ENCODE data around the gene CUL3. TPM values are rescaled to one million over a fixed set of nuclear protein-coding genes. Genes with fewer than 3 reads are reported as not detected.
"Not testable (repeated sequence)": the region's sequence is repeated elsewhere in the genome, so short reads cannot be mapped to it uniquely, and the experiment has no call there.

CUL3 gene
- total and polyA plus RNA-seq, 4 donors, result 33.6 to 72.4 (median 59.2) TPM

- peak; percentile 71 to 84 for DNase-seq
- H3K27ac ChIP-seq (ENCODE audit: low read depth in 1 of 2, low read length in 2 of 2), result peak overlapping the region; percentile 81 to 85
- 0% methylated on average over 62 of the region's 62 CpGs; no CpG with 5 or more reads in 1 of the 2 donors for WGBS, 2 donors
- peaks cover 0 to 2% of the 10 kb centered on the region in 2 donors for H3K4me1 ChIP-seq (ENCODE audit: control insufficient read depth in 1 of 2, insufficient read depth in 2 of 2, low read length in 2 of 2)
- no peaks in the 10 kb centered on the region for H3K36me3 ChIP-seq (ENCODE audit: control insufficient read depth in 1 of 2, insufficient read depth in 2 of 2, low read length in 1 of 2)
- H3K9me3 ChIP-seq (ENCODE audit: control insufficient read depth, low read length), result no peaks in the 10 kb centered on the region
- intact Hi-C loops (cut with DNase I), result loop anchor here (10.0 kb wide), 2 partner anchors 60 to 100 kb away; no protein-coding TSS in a partner anchor
- no peak for ATAC-seq (ENCODE audit: low FRiP score)
- H3K4me3 ChIP-seq (ENCODE audit: low read length in 2 of 2), result peak overlapping the region; percentile 86 to 95
- no peaks in the 10 kb centered on the region for H3K27me3 ChIP-seq (ENCODE audit: control insufficient read depth in 1 of 2, insufficient read depth in 2 of 2, low read length in 1 of 2)
Measured at GRCh38 chr2:224584785-224585210, 365 bp downstream of the CUL3 start.

GRCh38 chr2:224584111-224584784 is 915 bp downstream of the CUL3 start:
- 1% methylated on average over 42 to 50 of the region's 50 CpGs for WGBS, 2 donors
- H3K4me3 ChIP-seq (ENCODE audit: low read length in 2 of 2), result peak overlapping the region; percentile 86 to 95
- H3K36me3 ChIP-seq (ENCODE audit: control insufficient read depth in 1 of 2, insufficient read depth in 2 of 2, low read length in 1 of 2), result no peaks in the 10 kb centered on the region
- no peaks in the 10 kb centered on the region for H3K9me3 ChIP-seq (ENCODE audit: control insufficient read depth, low read length)
- peak overlapping the region in 1 of 2 donors; percentile 52 for H3K27ac ChIP-seq (ENCODE audit: low read depth in 1 of 2, low read length in 2 of 2)
- peak in 1 of 2 donors; percentile 57 for DNase-seq
- no peaks in the 10 kb centered on the region for H3K27me3 ChIP-seq (ENCODE audit: control insufficient read depth in 1 of 2, insufficient read depth in 2 of 2, low read length in 1 of 2)
- intact Hi-C loops (cut with DNase I), result loop anchor here (10.0 kb wide), 2 partner anchors 59 to 99 kb away; no protein-coding TSS in a partner anchor
- no peak for ATAC-seq (ENCODE audit: low FRiP score)
- H3K4me1 ChIP-seq (ENCODE audit: control insufficient read depth in 1 of 2, insufficient read depth in 2 of 2, low read length in 2 of 2), result peaks cover 0 to 5% of the 10 kb centered on the region in 2 donors

GRCh38 chr2:224583033-224583432 is 2.1 kb downstream of the CUL3 start:
- WGBS, 2 donors, result 96 to 97% methylated on average over 14 of the region's 14 CpGs
- not testable (repeated sequence) for DNase-seq; H3K27me3 ChIP-seq (ENCODE audit: control insufficient read depth in 1 of 2, insufficient read depth in 2 of 2, low read length in 1 of 2); ATAC-seq (ENCODE audit: low FRiP score); H3K36me3 ChIP-seq (ENCODE audit: control insufficient read depth in 1 of 2, insufficient read depth in 2 of 2, low read length in 1 of 2); H3K27ac ChIP-seq (ENCODE audit: low read depth in 1 of 2, low read length in 2 of 2); H3K4me1 ChIP-seq (ENCODE audit: control insufficient read depth in 1 of 2, insufficient read depth in 2 of 2, low read length in 2 of 2); H3K9me3 ChIP-seq (ENCODE audit: control insufficient read depth, low read length)
- peak overlapping the region in 1 of 2 donors; percentile 86 for H3K4me3 ChIP-seq (ENCODE audit: low read length in 2 of 2)
- intact Hi-C loops (cut with DNase I), result loop anchor here (10.0 kb wide), 2 partner anchors 58 to 98 kb away; no protein-coding TSS in a partner anchor

GRCh38 chr2:224580248-224580647 is 4.9 kb downstream of the CUL3 start:
- H3K27me3 ChIP-seq (ENCODE audit: control insufficient read depth in 1 of 2, insufficient read depth in 2 of 2, low read length in 1 of 2), result no peaks in the 10 kb centered on the region
- ATAC-seq (ENCODE audit: low FRiP score), result no peak
- no peak overlapping the region for H3K27ac ChIP-seq (ENCODE audit: low read depth in 1 of 2, low read length in 2 of 2)
- no peaks in the 10 kb centered on the region for H3K9me3 ChIP-seq (ENCODE audit: control insufficient read depth, low read length)
- H3K4me3 ChIP-seq (ENCODE audit: low read length in 2 of 2), result no peak overlapping the region
- no peaks in the 10 kb centered on the region for H3K36me3 ChIP-seq (ENCODE audit: control insufficient read depth in 1 of 2, insufficient read depth in 2 of 2, low read length in 1 of 2)
- 91 to 93% methylated on average over 12 of the region's 12 CpGs for WGBS, 2 donors
- peaks cover under 1 to 13% of the 10 kb centered on the region in 2 donors for H3K4me1 ChIP-seq (ENCODE audit: control insufficient read depth in 1 of 2, insufficient read depth in 2 of 2, low read length in 2 of 2)
- intact Hi-C loops (cut with DNase I), result loop anchor here (10.0 kb wide), 2 partner anchors 55 to 95 kb away; no protein-coding TSS in a partner anchor
- no peak for DNase-seq

- H3K27me3 ChIP-seq (ENCODE audit: control insufficient read depth in 1 of 2, insufficient read depth in 2 of 2, low read length in 1 of 2), result no peaks in the 10 kb centered on the region
- no peak overlapping the region for H3K27ac ChIP-seq (ENCODE audit: low read depth in 1 of 2, low read length in 2 of 2)
- DNase-seq (no peak), ATAC-seq (ENCODE audit: low FRiP score) (no peak)
- intact Hi-C loops (cut with DNase I), result no loop called here
- H3K4me3 ChIP-seq (ENCODE audit: low read length in 2 of 2), result no peak overlapping the region
- H3K4me1 ChIP-seq (ENCODE audit: control insufficient read depth in 1 of 2, insufficient read depth in 2 of 2, low read length in 2 of 2), result peaks cover 3 to 13% of the 10 kb centered on the region in 2 donors
- no peaks in the 10 kb centered on the region for H3K36me3 ChIP-seq (ENCODE audit: control insufficient read depth in 1 of 2, insufficient read depth in 2 of 2, low read length in 1 of 2)
- H3K9me3 ChIP-seq (ENCODE audit: control insufficient read depth, low read length), result no peaks in the 10 kb centered on the region
- 21 to 31% methylated on average over 2 of the region's 2 CpGs for WGBS, 2 donors
Measured at GRCh38 chr2:224579411-224579810, 5.8 kb downstream of the CUL3 start.

GRCh38 chr2:224577541-224577940 is 7.6 kb downstream of the CUL3 start:
- intact Hi-C loops (cut with DNase I), result no loop called here
- Histone ChIP-seq H3K4me1 (ENCODE audit: control insufficient read depth in 1 of 2, insufficient read depth in 2 of 2, low read length in 2 of 2) (peaks cover 5 to 13% of the 10 kb centered on the region in 2 donors), H3K4me3 (ENCODE audit: low read length in 2 of 2) (no peak overlapping the region), H3K27ac (ENCODE audit: low read depth in 1 of 2, low read length in 2 of 2) (no peak overlapping the region), H3K36me3 (ENCODE audit: control insufficient read depth in 1 of 2, insufficient read depth in 2 of 2, low read length in 1 of 2) (no peaks in the 10 kb centered on the region), H3K27me3 (ENCODE audit: control insufficient read depth in 1 of 2, insufficient read depth in 2 of 2, low read length in 1 of 2) (no peaks in the 10 kb centered on the region), H3K9me3 (ENCODE audit: control insufficient read depth, low read length) (no peaks in the 10 kb centered on the region)
- 85 to 91% methylated on average over 2 of the region's 2 CpGs for WGBS, 2 donors
- ATAC-seq (ENCODE audit: low FRiP score) (no peak), DNase-seq (no peak)

GRCh38 chr2:224576088-224576715 is 9.0 kb downstream of the CUL3 start:
- no peaks in the 10 kb centered on the region for H3K36me3 ChIP-seq (ENCODE audit: control insufficient read depth in 1 of 2, insufficient read depth in 2 of 2, low read length in 1 of 2)
- no peaks in the 10 kb centered on the region for H3K27me3 ChIP-seq (ENCODE audit: control insufficient read depth in 1 of 2, insufficient read depth in 2 of 2, low read length in 1 of 2)
- WGBS, 2 donors, result 77 to 79% methylated on average over 5 of the region's 5 CpGs
- no peak overlapping the region for H3K27ac ChIP-seq (ENCODE audit: low read depth in 1 of 2, low read length in 2 of 2)
- DNase-seq (no peak), ATAC-seq (ENCODE audit: low FRiP score) (no peak)
- peaks cover 5 to 13% of the 10 kb centered on the region in 2 donors for H3K4me1 ChIP-seq (ENCODE audit: control insufficient read depth in 1 of 2, insufficient read depth in 2 of 2, low read length in 2 of 2)
- H3K4me3 ChIP-seq (ENCODE audit: low read length in 2 of 2), result no peak overlapping the region
- H3K9me3 ChIP-seq (ENCODE audit: control insufficient read depth, low read length), result no peaks in the 10 kb centered on the region
- intact Hi-C loops (cut with DNase I), result no loop called here

GRCh38 chr2:224574423-224575084 is 10.6 kb downstream of the CUL3 start:
- no peaks in the 10 kb centered on the region for H3K36me3 ChIP-seq (ENCODE audit: control insufficient read depth in 1 of 2, insufficient read depth in 2 of 2, low read length in 1 of 2)
- WGBS, 2 donors, result 47 to 49% methylated on average over 3 of the region's 3 CpGs
- intact Hi-C loops (cut with DNase I), result no loop called here
- DNase-seq (no peak), ATAC-seq (ENCODE audit: low FRiP score) (no peak)
- no peak overlapping the region for H3K4me3 ChIP-seq (ENCODE audit: low read length in 2 of 2)
- H3K27ac ChIP-seq (ENCODE audit: low read depth in 1 of 2, low read length in 2 of 2), result no peak overlapping the region
- H3K4me1 ChIP-seq (ENCODE audit: control insufficient read depth in 1 of 2, insufficient read depth in 2 of 2, low read length in 2 of 2), result peaks cover 5 to 9% of the 10 kb centered on the region in 2 donors
- H3K27me3 ChIP-seq (ENCODE audit: control insufficient read depth in 1 of 2, insufficient read depth in 2 of 2, low read length in 1 of 2), result no peaks in the 10 kb centered on the region
- no peaks in the 10 kb centered on the region for H3K9me3 ChIP-seq (ENCODE audit: control insufficient read depth, low read length)
